OCI-LY7 (cell line): ENCODE measurements around the gene GIPC2.

Experiments used
- CTCF ChIP-seq: fragments of 200-600 bp; sonication (generic); conservative IDR thresholded peaks from 2 replicates; pipeline ENCODE4 v1.5.1; 2014; ENCODE audit warnings: mild to moderate bottlenecking, antibody characterized with exemption, low read length, moderate library complexity, mixed read lengths
- EZH2phosphoT487 ChIP-seq: fragments of 200-600 bp; sonication (generic); IDR thresholded peaks from 2 replicates; pipeline ENCODE4 v1.6.1; 2018; ENCODE audit warnings: low read depth, borderline replicate concordance, mild to moderate bottlenecking, mixed run types, antibody characterized with exemption, low read length, moderate library complexity, mixed read lengths

GRCh38 chr1:78176448-78176847 lies 130.7 kb downstream of the GIPC2 start:
- no peak for TF ChIP-seq CTCF
- no peak for TF ChIP-seq EZH2phosphoT487
